ENCODE results near the gene CCDC34. TPM values are rescaled to one million over a fixed set of nuclear protein-coding genes. Genes with fewer than 3 reads are reported as not detected.
"Not testable (repeated sequence)": the region's sequence is repeated elsewhere in the genome, so short reads cannot be mapped to it uniquely, and the experiment has no call there.

CCDC34 gene
- total RNA-seq, 1 donor from 2014 or later: 3.0 TPM

DNA sequence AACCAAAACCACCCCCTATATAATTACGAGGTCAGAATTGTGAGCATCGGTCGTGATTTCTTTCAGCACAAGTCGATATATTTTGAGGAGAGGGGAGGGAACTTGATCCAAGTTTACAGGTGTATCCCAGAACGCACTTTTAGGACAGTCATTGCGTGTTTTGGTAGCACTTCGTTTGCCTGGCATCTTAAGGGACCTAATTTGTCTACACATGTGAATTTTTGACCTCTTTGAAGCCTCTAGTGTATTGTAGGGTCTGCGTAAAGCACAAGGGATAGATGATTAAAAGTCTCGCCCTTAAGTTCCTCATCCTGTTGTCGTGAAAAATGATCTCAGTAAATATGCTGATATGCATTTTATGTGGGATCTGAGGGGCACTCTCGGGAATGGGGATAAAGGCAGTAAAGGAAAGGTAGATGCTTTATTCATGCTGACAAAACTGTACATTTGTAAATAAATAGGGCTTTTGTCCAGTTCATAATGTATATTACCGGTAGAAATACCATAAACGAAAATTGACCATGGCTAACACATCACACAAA, 632 bp upstream of the CCDC34 start:
- DNase-seq (ENCODE audit: low read depth): no peak

GRCh38 chr11:27361649-27362431, 1.2 kb downstream of the CCDC34 start:
- DNase-seq (ENCODE audit: low read depth): no peak

- DNase-seq (ENCODE audit: low read depth): no peak
Measured at GRCh38 chr11:27358296-27358695, 4.7 kb downstream of the CCDC34 start.

DNA sequence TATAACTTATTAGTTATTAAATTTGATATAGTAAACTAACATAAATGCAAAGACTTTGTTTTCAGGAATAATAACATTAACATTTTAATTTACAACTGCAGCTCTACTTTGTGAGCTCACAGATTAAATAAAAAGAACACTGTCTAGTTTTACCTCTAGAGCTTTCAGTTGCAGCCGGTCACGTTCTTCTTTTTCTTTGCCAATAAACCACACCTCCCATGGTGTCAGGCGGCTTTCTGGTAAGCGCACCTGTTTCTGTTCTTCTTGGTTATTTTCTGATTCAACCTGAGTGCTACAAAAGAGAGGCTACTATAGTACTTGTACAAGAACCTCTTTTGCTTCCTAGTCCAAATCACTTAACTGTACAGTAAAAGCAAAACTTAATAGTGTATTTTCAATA, 5.8 kb downstream of the CCDC34 start:
- peak; percentile 84 for DNase-seq (ENCODE audit: low read depth)

DNA sequence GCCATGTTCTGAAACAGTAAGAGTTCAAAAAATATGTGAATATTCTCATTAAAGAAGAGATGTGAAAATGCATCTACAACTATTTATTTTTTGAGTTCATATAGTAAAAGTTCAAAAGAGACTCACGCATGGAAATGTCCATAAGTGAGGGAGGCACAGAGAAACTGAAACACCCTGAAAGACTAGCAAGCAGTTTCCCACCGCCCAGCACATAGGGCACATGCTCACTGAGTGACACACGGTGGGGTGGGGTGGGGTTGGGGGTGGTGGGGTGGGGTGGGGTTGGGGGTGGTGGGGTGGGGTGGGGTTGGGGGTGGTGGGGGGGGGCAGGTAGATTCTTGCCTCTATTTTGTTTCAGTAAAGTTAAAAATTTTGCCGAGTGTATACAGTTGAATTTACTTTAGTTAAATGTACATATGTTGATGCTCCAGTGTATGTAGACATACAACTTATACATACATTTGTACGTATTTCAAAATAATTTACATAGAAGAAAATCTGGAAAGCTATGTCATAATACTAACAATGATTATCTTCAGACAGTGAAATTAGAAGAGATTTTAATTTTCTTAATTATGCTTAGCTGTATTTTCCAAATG, 6.3 kb downstream of the CCDC34 start:
- DNase-seq (ENCODE audit: low read depth): no peak

- DNase-seq (ENCODE audit: low read depth): no peak
Measured at GRCh38 chr11:27355575-27356104, 7.4 kb downstream of the CCDC34 start.

DNA sequence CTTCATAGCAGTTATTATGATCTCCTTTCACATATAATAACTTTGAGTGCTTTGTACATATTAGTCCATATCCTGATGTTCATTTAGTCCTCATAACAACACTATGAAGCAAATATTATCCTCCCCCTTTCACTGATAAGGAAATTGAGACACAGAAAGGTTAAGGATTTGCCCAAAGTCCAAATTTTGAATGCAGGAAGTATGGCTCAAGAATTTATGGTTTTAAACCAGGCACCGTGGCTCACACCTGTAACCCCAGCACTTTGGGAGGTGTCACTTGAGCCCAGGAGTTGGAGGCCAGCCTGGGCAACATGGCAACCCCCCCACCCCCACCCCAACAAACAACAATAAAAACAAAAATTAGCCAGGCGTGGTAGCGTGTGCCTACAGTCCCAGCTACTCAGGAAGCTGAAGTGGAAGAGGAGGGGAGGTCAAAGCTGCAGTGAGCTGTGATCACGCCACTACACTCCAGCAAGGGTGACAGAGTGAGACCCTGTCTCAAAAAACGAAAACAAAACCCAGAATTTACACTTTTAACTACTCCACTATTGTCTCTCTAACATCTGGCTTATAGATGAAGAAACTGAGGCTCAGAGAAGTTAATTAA, 8.6 kb downstream of the CCDC34 start:
- no peak for DNase-seq (ENCODE audit: low read depth)

- no peak for DNase-seq (ENCODE audit: low read depth)
Measured at GRCh38 chr11:27353593-27354358, 9.2 kb downstream of the CCDC34 start.

GRCh38 chr11:27352781-27353180, 10.2 kb downstream of the CCDC34 start:
- DNase-seq (ENCODE audit: low read depth): peak; percentile 77

- no peak for DNase-seq (ENCODE audit: low read depth)
Measured at GRCh38 chr11:27350511-27350910, 12.5 kb downstream of the CCDC34 start.

DNA sequence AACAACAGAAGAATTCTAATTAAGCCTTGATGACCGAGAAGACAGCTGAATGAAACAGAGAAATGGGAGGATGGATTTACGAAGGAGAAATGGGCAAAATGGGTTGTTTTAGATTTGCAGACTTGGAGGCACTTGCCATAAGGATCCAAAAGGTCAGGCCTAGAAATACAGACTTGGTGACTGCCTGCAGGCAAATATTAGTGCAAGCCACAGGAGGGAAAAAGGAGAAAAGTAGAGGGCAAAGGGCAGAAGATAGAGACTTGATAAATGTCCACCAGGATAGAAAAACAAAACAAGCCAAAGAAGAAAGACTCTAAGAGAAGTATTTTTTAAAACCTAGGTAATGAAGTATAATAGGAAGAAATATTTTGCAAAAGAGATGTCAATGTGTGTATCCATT, 13.1 kb downstream of the CCDC34 start:
- DNase-seq (ENCODE audit: low read depth): no peak

GRCh38 chr11:27348340-27348873, 14.6 kb downstream of the CCDC34 start:
- DNase-seq (ENCODE audit: low read depth): no peak

GRCh38 chr11:27347359-27348339, 15.4 kb downstream of the CCDC34 start:
- no peak for DNase-seq (ENCODE audit: low read depth)

DNA sequence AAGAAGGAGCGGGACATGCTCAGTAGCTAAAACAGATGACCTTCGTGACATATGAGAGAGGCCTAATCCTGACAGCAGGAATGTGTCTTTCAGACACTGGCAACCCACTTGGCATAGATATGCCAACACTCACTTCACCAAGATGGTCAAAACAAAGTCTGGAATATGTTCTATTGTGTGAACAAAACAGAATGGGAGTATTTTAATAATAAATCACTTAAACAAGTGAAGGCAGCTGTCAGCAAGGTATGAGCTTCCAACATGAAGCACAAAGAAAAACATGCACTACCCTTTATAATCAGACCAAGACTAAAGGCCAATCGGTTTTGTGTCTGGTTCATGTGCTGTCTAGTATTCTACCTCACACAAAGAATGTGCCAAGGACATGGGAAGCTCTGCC, 23.1 kb downstream of the CCDC34 start:
- DNase-seq (ENCODE audit: low read depth): no peak

GRCh38 chr11:27334764-27335163, 28.3 kb downstream of the CCDC34 start:
- not testable (repeated sequence) for DNase-seq (ENCODE audit: low read depth)

GRCh38 chr11:27331981-27332380, 31.0 kb downstream of the CCDC34 start:
- DNase-seq (ENCODE audit: low read depth): no peak

DNA sequence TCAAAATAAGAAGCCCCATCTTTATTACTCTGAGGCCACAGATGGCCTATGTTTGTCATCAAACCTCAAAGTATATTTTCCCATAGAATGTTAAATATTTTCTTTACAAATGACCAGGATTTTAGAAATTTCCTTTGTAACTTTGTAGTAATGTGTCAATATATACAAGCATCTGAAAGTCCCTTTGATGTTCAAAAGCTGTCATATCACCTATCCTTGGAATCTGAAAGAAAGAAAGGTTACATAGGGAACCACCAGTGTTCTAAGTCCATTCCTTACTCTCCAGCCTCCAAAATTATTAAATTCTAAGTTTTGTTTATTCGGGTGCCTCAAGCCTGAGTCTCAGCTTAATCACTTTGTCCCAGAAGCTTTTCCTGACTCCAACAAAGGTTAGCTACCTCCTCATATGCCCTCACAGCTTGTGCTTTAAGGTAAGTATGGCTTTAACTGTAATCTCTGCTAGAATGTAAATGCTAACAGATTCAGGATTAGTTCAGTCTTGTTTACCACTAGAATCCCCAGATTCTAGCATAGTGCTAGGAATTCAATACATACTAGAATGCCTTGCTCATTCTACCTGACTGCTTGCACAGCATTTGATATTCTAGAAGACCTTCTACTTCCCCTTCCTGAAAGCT, 32.3 kb downstream of the CCDC34 start:
- DNase-seq (ENCODE audit: low read depth): no peak

- peak; percentile 70 for DNase-seq (ENCODE audit: low read depth)
Measured at GRCh38 chr11:27329867-27330632, 33.0 kb downstream of the CCDC34 start.

All from myocyte (in vitro differentiated cells).